ENCODE measurements around the gene TEN1.
"Not testable (repeated sequence)": the region's sequence is repeated elsewhere in the genome, so short reads cannot be mapped to it uniquely, and the experiment has no call there.

Gene TEN1

GRCh38 chr17:76040376-76040775, 61.3 kb downstream of the TEN1 start:
- no peaks in the 10 kb centered on the region for H3K9me3 ChIP-seq (ENCODE audit: control insufficient read depth, low read length)
- no peaks in the 10 kb centered on the region for H3K27me3 ChIP-seq (ENCODE audit: control insufficient read depth, insufficient read depth, low read length)
- H3K4me3 ChIP-seq (ENCODE audit: low read length) = no peak overlapping the region
- peaks cover 26% of the 10 kb centered on the region for H3K36me3 ChIP-seq (ENCODE audit: control insufficient read depth, insufficient read depth, low read length)
- no peaks in the 10 kb centered on the region for H3K4me1 ChIP-seq (ENCODE audit: control insufficient read depth, insufficient read depth, low read length)
- no peak overlapping the region for H3K9ac ChIP-seq (ENCODE audit: low read length)

- H3K4me3 ChIP-seq (ENCODE audit: low read length); H3K9me3 ChIP-seq (ENCODE audit: control insufficient read depth, low read length); H3K4me1 ChIP-seq (ENCODE audit: control insufficient read depth, insufficient read depth, low read length); H3K9ac ChIP-seq (ENCODE audit: low read length); H3K27me3 ChIP-seq (ENCODE audit: control insufficient read depth, insufficient read depth, low read length): not testable (repeated sequence)
- peaks cover 21% of the 10 kb centered on the region for H3K36me3 ChIP-seq (ENCODE audit: control insufficient read depth, insufficient read depth, low read length)
These were observed 63.8 kb downstream of the TEN1 start for GRCh38 chr17:76042868-76043267.

DNA sequence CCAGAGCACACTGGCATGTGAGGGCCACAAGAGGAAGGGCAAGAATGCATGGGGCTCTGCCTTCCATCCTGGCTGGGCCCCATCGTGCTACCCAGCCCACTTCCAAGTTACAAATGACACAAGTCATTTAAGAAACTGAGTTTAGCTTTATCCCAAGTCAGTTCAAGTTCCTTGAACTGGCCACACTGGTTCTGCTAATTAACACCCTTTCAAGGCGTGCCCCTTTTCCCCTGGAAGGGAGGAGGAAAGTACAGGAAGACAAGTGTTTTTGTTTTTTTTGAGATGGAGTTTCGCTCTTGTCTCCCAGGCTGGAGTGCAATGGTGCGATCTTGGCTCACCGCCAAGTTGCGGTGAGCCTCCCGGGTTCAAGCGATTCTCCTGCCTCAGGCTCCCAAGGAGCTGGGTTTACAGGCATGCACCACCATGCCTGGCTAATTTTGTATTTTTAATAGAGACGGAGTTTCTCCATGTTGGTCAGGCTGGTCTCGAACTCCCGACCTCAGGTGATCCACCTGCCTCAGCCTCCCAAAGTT, 65.5 kb downstream of the TEN1 start:
- not testable (repeated sequence) for H3K9ac ChIP-seq (ENCODE audit: low read length); H3K4me3 ChIP-seq (ENCODE audit: low read length); H3K4me1 ChIP-seq (ENCODE audit: control insufficient read depth, insufficient read depth, low read length); H3K9me3 ChIP-seq (ENCODE audit: control insufficient read depth, low read length); H3K27me3 ChIP-seq (ENCODE audit: control insufficient read depth, insufficient read depth, low read length)
- peaks cover 24% of the 10 kb centered on the region for H3K36me3 ChIP-seq (ENCODE audit: control insufficient read depth, insufficient read depth, low read length)

GRCh38 chr17:76046064-76046463, 67.0 kb downstream of the TEN1 start:
- H3K4me3 ChIP-seq (ENCODE audit: low read length) = no peak overlapping the region
- no peak overlapping the region for H3K9ac ChIP-seq (ENCODE audit: low read length)
- peaks cover 23% of the 10 kb centered on the region for H3K36me3 ChIP-seq (ENCODE audit: control insufficient read depth, insufficient read depth, low read length)
- peaks cover 6% of the 10 kb centered on the region for H3K4me1 ChIP-seq (ENCODE audit: control insufficient read depth, insufficient read depth, low read length)
- no peaks in the 10 kb centered on the region for H3K27me3 ChIP-seq (ENCODE audit: control insufficient read depth, insufficient read depth, low read length)
- no peaks in the 10 kb centered on the region for H3K9me3 ChIP-seq (ENCODE audit: control insufficient read depth, low read length)

DNA sequence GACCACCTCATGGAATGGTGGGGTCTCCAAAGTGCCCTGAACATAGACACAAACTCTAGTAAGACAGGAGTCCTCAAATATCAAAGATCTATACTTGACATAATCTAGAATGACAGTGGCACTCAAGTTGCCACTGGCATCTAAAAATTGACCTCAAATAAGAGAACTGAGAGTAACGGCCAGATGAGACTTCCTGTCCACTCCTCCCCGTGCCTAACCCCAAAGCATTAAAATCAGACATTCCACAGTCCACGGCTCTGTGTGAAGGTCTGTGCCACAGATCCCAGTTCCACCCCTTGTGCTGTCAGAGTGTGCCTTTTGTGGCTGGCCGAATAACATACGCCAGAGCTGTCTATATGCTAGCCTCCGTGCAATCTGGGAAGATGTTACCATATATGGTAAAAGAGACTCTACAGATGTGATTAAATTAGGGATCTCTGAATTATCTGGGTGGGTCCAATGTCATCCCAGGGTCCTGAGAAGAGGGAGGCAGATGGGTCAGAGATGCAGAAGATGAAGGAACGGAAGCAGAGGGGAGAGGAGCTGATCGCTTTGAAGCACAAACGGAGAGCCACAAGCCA, 69.1 kb downstream of the TEN1 start:
- Histone ChIP-seq H3K36me3 (ENCODE audit: control insufficient read depth, insufficient read depth, low read length) (peaks cover 23% of the 10 kb centered on the region), H3K27me3 (ENCODE audit: control insufficient read depth, insufficient read depth, low read length) (no peaks in the 10 kb centered on the region), H3K9me3 (ENCODE audit: control insufficient read depth, low read length) (no peaks in the 10 kb centered on the region), H3K4me3 (ENCODE audit: low read length) (no peak overlapping the region), H3K9ac (ENCODE audit: low read length) (no peak overlapping the region), H3K4me1 (ENCODE audit: control insufficient read depth, insufficient read depth, low read length) (peaks cover 11% of the 10 kb centered on the region)

DNA sequence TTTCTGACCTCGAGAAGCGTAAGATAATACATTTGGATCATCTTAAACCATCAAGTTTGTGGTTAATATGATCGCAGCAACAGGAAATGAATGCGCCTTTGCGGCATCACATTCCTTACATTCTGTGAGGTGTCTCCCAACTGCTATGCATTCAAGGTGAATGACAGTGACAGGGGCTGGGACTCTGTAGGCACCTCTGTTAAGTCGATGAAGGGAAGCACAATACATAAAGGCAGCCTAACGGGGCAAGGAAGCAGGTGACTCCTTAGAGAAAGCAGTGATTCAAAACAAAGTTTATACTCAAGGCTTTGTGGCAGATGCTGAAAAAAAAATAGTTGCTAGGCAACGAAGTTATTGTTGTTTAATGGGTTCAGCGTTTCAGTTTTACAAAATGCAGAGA, 69.7 kb downstream of the TEN1 start:
- Histone ChIP-seq H3K27me3 (ENCODE audit: control insufficient read depth, insufficient read depth, low read length) (no peaks in the 10 kb centered on the region), H3K36me3 (ENCODE audit: control insufficient read depth, insufficient read depth, low read length) (peaks cover 23% of the 10 kb centered on the region), H3K4me1 (ENCODE audit: control insufficient read depth, insufficient read depth, low read length) (peaks cover 16% of the 10 kb centered on the region), H3K9me3 (ENCODE audit: control insufficient read depth, low read length) (no peaks in the 10 kb centered on the region), H3K4me3 (ENCODE audit: low read length) (no peak overlapping the region), H3K9ac (ENCODE audit: low read length) (no peak overlapping the region)

DNA sequence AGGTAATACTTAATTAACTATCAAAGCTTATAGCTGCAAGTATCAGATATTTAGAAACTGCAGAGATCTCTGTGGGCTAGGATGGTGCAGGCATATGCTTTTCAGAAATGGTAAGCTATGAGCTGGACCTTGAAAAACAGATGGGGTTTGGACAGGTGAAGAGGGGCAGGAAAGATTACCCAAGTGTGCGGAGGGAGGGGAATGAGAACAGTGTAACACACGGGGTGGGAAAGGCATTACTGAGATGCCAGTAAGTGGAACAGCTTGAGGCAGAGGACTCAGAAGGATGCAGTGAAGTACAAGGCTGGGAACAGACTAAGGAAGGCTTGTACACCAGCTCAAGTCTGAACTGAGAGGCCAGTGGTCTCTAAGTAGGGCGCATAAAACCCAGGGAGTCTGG, 70.2 kb downstream of the TEN1 start:
- Histone ChIP-seq H3K4me3 (ENCODE audit: low read length) (no peak overlapping the region), H3K36me3 (ENCODE audit: control insufficient read depth, insufficient read depth, low read length) (peaks cover 19% of the 10 kb centered on the region), H3K9me3 (ENCODE audit: control insufficient read depth, low read length) (no peaks in the 10 kb centered on the region), H3K9ac (ENCODE audit: low read length) (no peak overlapping the region), H3K27me3 (ENCODE audit: control insufficient read depth, insufficient read depth, low read length) (no peaks in the 10 kb centered on the region), H3K4me1 (ENCODE audit: control insufficient read depth, insufficient read depth, low read length) (peaks cover 21% of the 10 kb centered on the region)

GRCh38 chr17:76049836-76050537, 70.9 kb downstream of the TEN1 start:
- H3K4me1 ChIP-seq (ENCODE audit: control insufficient read depth, insufficient read depth, low read length) = peaks cover 21% of the 10 kb centered on the region
- H3K9ac ChIP-seq (ENCODE audit: low read length) = no peak overlapping the region
- peaks cover 14% of the 10 kb centered on the region for H3K36me3 ChIP-seq (ENCODE audit: control insufficient read depth, insufficient read depth, low read length)
- no peaks in the 10 kb centered on the region for H3K9me3 ChIP-seq (ENCODE audit: control insufficient read depth, low read length)
- no peak overlapping the region for H3K4me3 ChIP-seq (ENCODE audit: low read length)
- H3K27me3 ChIP-seq (ENCODE audit: control insufficient read depth, insufficient read depth, low read length) = no peaks in the 10 kb centered on the region

Data from mucosa of stomach (tissue), 1 donor.